Activated CD8-positive, alpha-beta memory T cell treated with anti-CD3 and anti-CD28 coated beads for 24 hours (primary cell): ENCODE measurements around the gene MPPED1.

Experiments
- DNase-seq: peaks from one replicate; pipeline ENCODE4 v3.0.0-alpha.2; 2020

MPPED1 gene

GRCh38 chr22:43393132-43393843 is 18.5 kb upstream of the MPPED1 start:
- no peak for DNase-seq

- no peak for DNase-seq
Measured at GRCh38 chr22:43393844-43394474, 17.9 kb upstream of the MPPED1 start.

GRCh38 chr22:43395086-43395695 is 16.6 kb upstream of the MPPED1 start:
- DNase-seq = no peak

GRCh38 chr22:43396321-43396933 is 15.4 kb upstream of the MPPED1 start:
- no peak for DNase-seq

- DNase-seq = no peak
Measured at GRCh38 chr22:43396934-43397457, 14.8 kb upstream of the MPPED1 start.

GRCh38 chr22:43397766-43398165 is 14.0 kb upstream of the MPPED1 start:
- DNase-seq = no peak

GRCh38 chr22:43398246-43398645 is 13.6 kb upstream of the MPPED1 start:
- no peak for DNase-seq

GRCh38 chr22:43398910-43399309 is 12.9 kb upstream of the MPPED1 start:
- DNase-seq = no peak

GRCh38 chr22:43399338-43399979 is 12.4 kb upstream of the MPPED1 start:
- no peak for DNase-seq

GRCh38 chr22:43399980-43400358 is 11.8 kb upstream of the MPPED1 start:
- no peak for DNase-seq

- DNase-seq = no peak
Measured at GRCh38 chr22:43400449-43400848, 11.4 kb upstream of the MPPED1 start.

- no peak for DNase-seq
Measured at GRCh38 chr22:43401233-43401632, 10.6 kb upstream of the MPPED1 start.

GRCh38 chr22:43401661-43402060 is 10.2 kb upstream of the MPPED1 start:
- no peak for DNase-seq

GRCh38 chr22:43402128-43402527 is 9.7 kb upstream of the MPPED1 start:
- no peak for DNase-seq

GRCh38 chr22:43404673-43405385 is 7.0 kb upstream of the MPPED1 start:
- no peak for DNase-seq

- DNase-seq = no peak
Measured at GRCh38 chr22:43406186-43406790, 5.5 kb upstream of the MPPED1 start.

GRCh38 chr22:43407591-43407990 is 4.2 kb upstream of the MPPED1 start:
- DNase-seq = no peak

GRCh38 chr22:43408009-43408408 is 3.8 kb upstream of the MPPED1 start:
- no peak for DNase-seq

- no peak for DNase-seq
Measured at GRCh38 chr22:43409046-43409445, 2.8 kb upstream of the MPPED1 start.

GRCh38 chr22:43409800-43410199 is 2.0 kb upstream of the MPPED1 start:
- DNase-seq = no peak

GRCh38 chr22:43411040-43411868 is 560 bp upstream of the MPPED1 start:
- DNase-seq = no peak
